Fibroblast of skin of back (primary cell): ENCODE measurements around the gene WDR5B.

ENCODE experiments used
- DNase-seq: peaks from one replicate; pipeline ENCODE4 v3.0.0-alpha.2; 2013

Gene WDR5B

DNA sequence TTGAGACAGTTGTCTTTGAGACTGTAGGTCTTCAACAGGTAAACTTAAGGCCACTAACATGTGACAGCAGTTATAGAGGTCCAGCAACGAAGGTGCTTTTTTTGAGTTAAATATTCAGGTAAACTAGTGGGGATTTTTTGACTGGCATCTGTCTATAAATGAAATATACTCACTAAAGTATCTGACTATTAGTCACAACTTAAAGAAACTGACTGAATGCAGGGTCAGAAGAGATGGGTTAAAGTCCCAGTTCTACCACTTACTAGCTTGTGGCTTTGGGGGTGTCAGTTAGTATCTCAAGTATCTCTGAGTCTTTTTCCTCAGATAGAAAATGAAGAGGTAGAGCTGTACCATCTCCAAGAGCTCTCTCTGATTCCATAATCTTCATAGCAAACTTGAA lies 50.8 kb downstream of the WDR5B start:
- no peak for DNase-seq

DNA sequence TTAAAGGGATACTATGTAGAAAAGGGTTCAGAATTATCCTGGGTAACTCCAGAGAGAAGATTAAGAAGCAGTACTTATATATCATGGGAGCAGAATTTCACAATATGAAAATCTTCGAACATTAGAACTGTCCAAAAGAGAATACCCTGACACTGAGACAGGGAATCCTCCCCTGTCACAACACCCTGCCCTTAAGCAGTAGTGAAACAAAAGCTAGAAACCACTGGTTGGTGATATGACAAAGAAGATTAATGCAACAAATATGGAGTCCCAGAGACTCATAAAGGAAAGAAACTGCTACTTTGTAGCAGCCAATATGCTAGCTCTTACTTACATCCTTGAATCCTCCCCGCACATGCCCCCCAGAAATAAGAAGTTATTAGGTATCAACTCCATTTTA lies 51.4 kb downstream of the WDR5B start:
- no peak for DNase-seq
